Ishikawa (cell line): ENCODE data around the gene SFMBT1.

Source experiments
- CEBPB ChIP-seq: IDR thresholded peaks from 2 replicates; pipeline ENCODE4 v1.6.1; 2012
- EGR1 ChIP-seq: IDR thresholded peaks from 2 replicates; pipeline ENCODE4 v1.6.1; 2012
- EP300 ChIP-seq: IDR thresholded peaks from 2 replicates; pipeline ENCODE4 v1.6.1; 2012; ENCODE audit warnings: borderline replicate concordance
- NFIC ChIP-seq: IDR thresholded peaks from 2 replicates; pipeline ENCODE4 v1.6.1; 2012
- RAD21 ChIP-seq: IDR thresholded peaks from 2 replicates; pipeline ENCODE4 v1.6.1; 2012; ENCODE audit warnings: low read depth
- TF ChIP-seq, protein P1 (sequence below): IDR thresholded peaks from 2 replicates; pipeline ENCODE4 v1.6.1; 2012
- TF ChIP-seq, protein P2 (sequence below): IDR thresholded peaks from 2 replicates; pipeline ENCODE4 v1.6.1; 2012; ENCODE audit warnings: low read depth, mild to moderate bottlenecking
- TF ChIP-seq, protein P3 (sequence below): IDR thresholded peaks from 2 replicates; pipeline ENCODE4 v1.6.1; 2012

DNA sequence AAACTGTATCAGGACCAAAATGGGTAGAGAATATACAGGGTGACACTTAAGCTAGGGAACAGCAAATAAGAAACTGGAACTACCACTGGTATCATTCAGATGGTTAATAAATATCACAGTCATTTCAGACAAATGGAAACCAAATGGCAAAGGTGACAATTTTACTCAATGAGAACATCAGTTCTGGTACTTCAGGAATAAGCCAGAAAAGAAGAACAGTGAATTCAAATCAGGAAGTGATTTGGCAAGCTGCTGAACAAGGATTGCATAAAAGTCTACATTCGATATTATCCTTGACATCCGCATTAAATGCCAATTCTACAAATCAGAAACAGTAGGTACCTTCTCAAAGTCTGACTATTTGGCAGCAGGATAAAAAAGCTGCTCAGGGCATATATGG lies 125.0 kb downstream of the SFMBT1 start:
- TF ChIP-seq, protein P1, sequence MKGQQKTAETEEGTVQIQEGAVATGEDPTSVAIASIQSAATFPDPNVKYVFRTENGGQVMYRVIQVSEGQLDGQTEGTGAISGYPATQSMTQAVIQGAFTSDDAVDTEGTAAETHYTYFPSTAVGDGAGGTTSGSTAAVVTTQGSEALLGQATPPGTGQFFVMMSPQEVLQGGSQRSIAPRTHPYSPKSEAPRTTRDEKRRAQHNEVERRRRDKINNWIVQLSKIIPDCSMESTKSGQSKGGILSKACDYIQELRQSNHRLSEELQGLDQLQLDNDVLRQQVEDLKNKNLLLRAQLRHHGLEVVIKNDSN = no peak
- TF ChIP-seq, protein P2, sequence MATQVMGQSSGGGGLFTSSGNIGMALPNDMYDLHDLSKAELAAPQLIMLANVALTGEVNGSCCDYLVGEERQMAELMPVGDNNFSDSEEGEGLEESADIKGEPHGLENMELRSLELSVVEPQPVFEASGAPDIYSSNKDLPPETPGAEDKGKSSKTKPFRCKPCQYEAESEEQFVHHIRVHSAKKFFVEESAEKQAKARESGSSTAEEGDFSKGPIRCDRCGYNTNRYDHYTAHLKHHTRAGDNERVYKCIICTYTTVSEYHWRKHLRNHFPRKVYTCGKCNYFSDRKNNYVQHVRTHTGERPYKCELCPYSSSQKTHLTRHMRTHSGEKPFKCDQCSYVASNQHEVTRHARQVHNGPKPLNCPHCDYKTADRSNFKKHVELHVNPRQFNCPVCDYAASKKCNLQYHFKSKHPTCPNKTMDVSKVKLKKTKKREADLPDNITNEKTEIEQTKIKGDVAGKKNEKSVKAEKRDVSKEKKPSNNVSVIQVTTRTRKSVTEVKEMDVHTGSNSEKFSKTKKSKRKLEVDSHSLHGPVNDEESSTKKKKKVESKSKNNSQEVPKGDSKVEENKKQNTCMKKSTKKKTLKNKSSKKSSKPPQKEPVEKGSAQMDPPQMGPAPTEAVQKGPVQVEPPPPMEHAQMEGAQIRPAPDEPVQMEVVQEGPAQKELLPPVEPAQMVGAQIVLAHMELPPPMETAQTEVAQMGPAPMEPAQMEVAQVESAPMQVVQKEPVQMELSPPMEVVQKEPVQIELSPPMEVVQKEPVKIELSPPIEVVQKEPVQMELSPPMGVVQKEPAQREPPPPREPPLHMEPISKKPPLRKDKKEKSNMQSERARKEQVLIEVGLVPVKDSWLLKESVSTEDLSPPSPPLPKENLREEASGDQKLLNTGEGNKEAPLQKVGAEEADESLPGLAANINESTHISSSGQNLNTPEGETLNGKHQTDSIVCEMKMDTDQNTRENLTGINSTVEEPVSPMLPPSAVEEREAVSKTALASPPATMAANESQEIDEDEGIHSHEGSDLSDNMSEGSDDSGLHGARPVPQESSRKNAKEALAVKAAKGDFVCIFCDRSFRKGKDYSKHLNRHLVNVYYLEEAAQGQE = no peak
- TF ChIP-seq RAD21 = no peak
- TF ChIP-seq EGR1 = no peak
- TF ChIP-seq NFIC = no peak
- TF ChIP-seq, protein P3, sequence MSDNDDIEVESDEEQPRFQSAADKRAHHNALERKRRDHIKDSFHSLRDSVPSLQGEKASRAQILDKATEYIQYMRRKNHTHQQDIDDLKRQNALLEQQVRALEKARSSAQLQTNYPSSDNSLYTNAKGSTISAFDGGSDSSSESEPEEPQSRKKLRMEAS = no peak
- TF ChIP-seq CEBPB = no peak
- TF ChIP-seq EP300 = no peak
